SU-DHL-6 (cell line): ENCODE measurements around the gene INPP4B.

Source experiments
- H2AFZ ChIP-seq: fragments of 200-600 bp; sonication (generic); 2 replicates; pipeline ENCODE4 v1.6.1; 2014; ENCODE audit warnings: low read depth, mild to moderate bottlenecking, moderate library complexity, mixed read lengths, antibody characterized with exemption, low read length; ENCODE audit not compliant: severe bottlenecking
- H3F3A ChIP-seq: fragments of 200-600 bp; shearing (Covaris generic); 2 replicates; pipeline ENCODE4 v1.6.0; 2016; ENCODE audit warnings: antibody characterized with exemption, mild to moderate bottlenecking; ENCODE audit not compliant: insufficient read depth
- H3K27ac ChIP-seq: fragments of 200-600 bp; sonication (generic); 2 replicates; pipeline ENCODE4 v1.5.1; 2016; ENCODE audit warnings: low read depth, mild to moderate bottlenecking, low read length, moderate library complexity, mixed read lengths
- H3K27me3 ChIP-seq: fragments of 200-600 bp; sonication (generic), shearing (Covaris generic); 2 replicates; pipeline ENCODE4 v1.6.0; 2014; ENCODE audit warnings: mild to moderate bottlenecking, low read length
- H3K36me3 ChIP-seq: fragments of 200-600 bp; sonication (generic); 2 replicates; pipeline ENCODE4 v1.6.1; 2014; ENCODE audit warnings: mild to moderate bottlenecking, low read length, mixed read lengths
- H3K4me2 ChIP-seq: fragments of 300-600, 200-600 bp; shearing (Covaris generic), sonication (generic); 2 replicates; pipeline ENCODE4 v1.6.0; 2014; ENCODE audit warnings: low read length, low read depth, mild to moderate bottlenecking; ENCODE audit not compliant: poor library complexity, severe bottlenecking
- H3K4me3 ChIP-seq: fragments of 200-600 bp; sonication (generic); 2 replicates; pipeline ENCODE4 v1.5.1; 2014; ENCODE audit warnings: antibody characterized with exemption, low read length, mild to moderate bottlenecking, mixed read lengths; ENCODE audit not compliant: insufficient read depth, poor library complexity, severe bottlenecking
- H3K79me2 ChIP-seq: fragments of 200-600 bp; sonication (generic); 2 replicates; pipeline ENCODE4 v1.6.1; 2014; ENCODE audit warnings: mild to moderate bottlenecking, low read length, moderate library complexity; ENCODE audit not compliant: insufficient read depth
- H3K9ac ChIP-seq: fragments of 200-600 bp; sonication (generic); 2 replicates; pipeline ENCODE4 v1.7.0; 2014; ENCODE audit warnings: mild to moderate bottlenecking, low read length
- H3K9me2 ChIP-seq: fragments of 200-600 bp; sonication (generic); replicated peaks from 2 replicates; pipeline ENCODE4 v1.6.1; 2014; ENCODE audit warnings: low read length; ENCODE audit not compliant: insufficient read depth
- H3K9me3 ChIP-seq: fragments of 200-600 bp; sonication (generic); 2 replicates; pipeline ENCODE4 v1.6.1; 2014; ENCODE audit warnings: low read length, mixed read lengths; ENCODE audit not compliant: insufficient read depth
- H4K20me1 ChIP-seq: fragments of 200-600 bp; sonication (generic); 2 replicates; pipeline ENCODE4 v1.6.1; 2014; ENCODE audit warnings: low read depth, mild to moderate bottlenecking, antibody characterized with exemption, low read length, moderate library complexity, mixed read lengths
- CTCF ChIP-seq: fragments of 200-600 bp; sonication (generic); IDR thresholded peaks from one replicate; pipeline ENCODE4 v1.5.1; 2017; ENCODE audit warnings: antibody characterized with exemption, mild to moderate bottlenecking, low read length, moderate library complexity; ENCODE audit not compliant: insufficient read depth, poor library complexity, severe bottlenecking
- EZH2phosphoT487 ChIP-seq: fragments of 200-600 bp; sonication (generic), shearing (Covaris generic); conservative IDR thresholded peaks from 2 replicates; pipeline ENCODE4 v1.6.1; 2018; ENCODE audit warnings: mild to moderate bottlenecking, antibody characterized with exemption, low read length, moderate library complexity, mixed read lengths

INPP4B gene

DNA sequence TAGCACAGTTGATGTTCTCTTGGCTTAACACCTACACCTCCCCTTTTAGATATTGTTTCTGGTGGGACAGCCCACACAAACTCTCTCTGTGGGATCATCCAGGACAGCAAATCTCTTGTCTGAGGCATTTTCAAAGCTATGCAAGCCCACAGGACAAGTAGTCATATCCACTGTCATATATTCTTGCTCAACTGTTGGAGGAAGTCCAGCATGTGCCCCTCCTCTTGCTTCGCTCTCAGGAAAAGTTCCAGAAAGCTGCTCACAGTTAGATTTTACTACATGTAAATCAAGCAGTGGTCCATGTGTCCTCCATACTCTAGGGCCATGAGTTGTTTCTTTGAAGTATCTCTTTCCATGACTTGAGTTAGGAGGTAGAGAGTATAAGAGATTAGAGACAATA lies 260.7 kb downstream of the INPP4B start:
- no peaks in the 10 kb centered on the region for H3K9me3 ChIP-seq
- H3K9ac ChIP-seq, result no peak overlapping the region
- no peak overlapping the region for H2AFZ ChIP-seq
- no peaks in the 10 kb centered on the region for H3F3A ChIP-seq
- H3K4me2 ChIP-seq, result no peak overlapping the region
- H3K36me3 ChIP-seq, result no peaks in the 10 kb centered on the region
- TF ChIP-seq EZH2phosphoT487 (no peak), CTCF (no peak)
- no peak overlapping the region for H3K4me3 ChIP-seq
- no peaks in the 10 kb centered on the region for H3K79me2 ChIP-seq
- no peaks in the 10 kb centered on the region for H4K20me1 ChIP-seq
- no peaks in the 10 kb centered on the region for H3K27me3 ChIP-seq
- H3K27ac ChIP-seq, result no peak overlapping the region
- no peaks in the 10 kb centered on the region for H3K9me2 ChIP-seq

DNA sequence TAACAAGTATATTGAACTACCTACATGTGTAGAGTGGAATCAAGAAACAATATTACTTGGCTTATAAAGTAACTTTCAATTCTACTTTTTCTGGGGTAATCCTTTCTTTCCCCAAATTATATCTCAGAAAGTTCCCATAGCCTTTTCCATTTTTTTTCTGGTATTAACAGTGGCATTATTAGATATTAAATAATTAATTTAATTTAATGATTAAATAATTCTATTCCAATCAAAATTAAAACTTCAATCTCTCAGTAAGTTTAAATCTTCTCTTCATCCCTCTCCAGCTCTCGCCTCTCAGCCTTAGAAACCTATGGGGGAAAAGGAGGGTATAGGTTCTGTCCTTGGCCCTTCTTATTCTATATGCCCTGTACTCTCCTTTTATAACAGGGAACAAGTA lies 262.4 kb downstream of the INPP4B start:
- no peaks in the 10 kb centered on the region for H4K20me1 ChIP-seq
- TF ChIP-seq CTCF (no peak), EZH2phosphoT487 (no peak)
- H3K27ac ChIP-seq, result no peak overlapping the region
- no peak overlapping the region for H3K4me2 ChIP-seq
- no peaks in the 10 kb centered on the region for H3K27me3 ChIP-seq
- no peaks in the 10 kb centered on the region for H3K9me2 ChIP-seq
- no peaks in the 10 kb centered on the region for H3K79me2 ChIP-seq
- H2AFZ ChIP-seq, result no peak overlapping the region
- no peaks in the 10 kb centered on the region for H3K36me3 ChIP-seq
- H3K9ac ChIP-seq, result no peak overlapping the region
- H3K4me3 ChIP-seq, result no peak overlapping the region
- H3F3A ChIP-seq, result no peaks in the 10 kb centered on the region
- H3K9me3 ChIP-seq, result no peaks in the 10 kb centered on the region

DNA sequence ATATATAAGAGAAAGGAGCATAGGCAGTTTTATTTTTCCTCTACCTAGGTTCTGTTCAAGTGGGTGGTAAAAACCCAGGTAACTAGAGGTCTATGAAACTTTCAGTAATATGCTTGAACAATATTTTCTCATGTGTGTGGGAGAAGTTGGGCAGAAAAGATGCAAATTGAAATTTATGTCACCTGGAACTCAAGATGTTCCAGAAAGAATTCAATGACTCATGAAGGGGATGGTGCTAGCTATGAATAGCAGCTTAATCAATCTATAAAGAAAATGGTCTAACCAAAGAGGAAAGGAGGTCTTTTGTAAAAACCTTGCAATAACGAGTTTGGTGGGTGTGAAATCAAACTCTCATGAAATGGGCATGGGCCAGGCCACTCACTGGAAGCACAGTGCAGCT lies 263.8 kb downstream of the INPP4B start:
- no peaks in the 10 kb centered on the region for H3K27me3 ChIP-seq

More for the DNA sequence above, 263.8 kb downstream of the INPP4B start:
- H3F3A ChIP-seq, result no peaks in the 10 kb centered on the region
- TF ChIP-seq EZH2phosphoT487, result no peak
- no peak for TF ChIP-seq CTCF
- H3K36me3 ChIP-seq, result no peaks in the 10 kb centered on the region
- H3K79me2 ChIP-seq, result no peaks in the 10 kb centered on the region
- H2AFZ ChIP-seq, result no peak overlapping the region
- H3K9me3 ChIP-seq, result no peaks in the 10 kb centered on the region
- no peak overlapping the region for H3K9ac ChIP-seq
- no peak overlapping the region for H3K4me3 ChIP-seq
- no peak overlapping the region for H3K27ac ChIP-seq
- no peaks in the 10 kb centered on the region for H4K20me1 ChIP-seq
- no peaks in the 10 kb centered on the region for H3K9me2 ChIP-seq
- H3K4me2 ChIP-seq, result no peak overlapping the region
